WTC11 (cell line): ENCODE measurements around the gene C20orf144. TPM values are rescaled to one million over a fixed set of nuclear protein-coding genes. Genes with fewer than 3 reads are reported as not detected.

Experiments used
- ATAC-seq: fragments of 200-7000 bp; cut with Tn5 transposase; 2 replicates; pipeline ENCODE4 v1.10.0; 2021; ENCODE audit warnings: mild to moderate bottlenecking, moderate library complexity
- CTCF ChIA-PET: fragments of 300-600 bp; sonication (Branson Sonifier 250); formaldehyde crosslinking; loops from one replicate; lab custom pipeline; 2021; ENCODE audit warnings: antibody characterized with exemption; lab: Charles Lee
- POLR2A ChIA-PET: fragments of 350-600 bp; sonication (Branson Sonifier 250); formaldehyde crosslinking; loops from one replicate; lab custom pipeline; 2021; ENCODE audit warnings: antibody characterized with exemption; lab: Charles Lee
- DNase-seq: peaks from one replicate; pipeline ENCODE4 v3.0.0; 2021; ENCODE audit warnings: low spot score
- H3K27ac Mint-ChIP-seq: 2 replicates; pipeline ENCODE4 v1.8.0; 2021; ENCODE audit warnings: mixed read lengths
- H3K27me3 Mint-ChIP-seq: 2 replicates; pipeline ENCODE4 v1.8.0; 2021; ENCODE audit warnings: low read depth, mild to moderate bottlenecking, moderate library complexity, mixed read lengths
- H3K36me3 Mint-ChIP-seq: 2 replicates; pipeline ENCODE4 v1.8.0; 2021; ENCODE audit warnings: mixed read lengths
- H3K4me1 Mint-ChIP-seq: 2 replicates; pipeline ENCODE4 v1.8.0; 2022; ENCODE audit warnings: mixed read lengths
- H3K4me3 Mint-ChIP-seq: 2 replicates; pipeline ENCODE4 v1.8.0; 2021; ENCODE audit warnings: mild to moderate bottlenecking, moderate library complexity, mixed read lengths
- H3K9me3 Mint-ChIP-seq: 2 replicates; pipeline ENCODE4 v1.8.0; 2021; ENCODE audit warnings: mixed read lengths
- AFF4 ChIP-seq: sonication (generic); formaldehyde crosslinking; IDR thresholded peaks from 2 replicates; pipeline ENCODE4 v1.8.1; 2023; ENCODE audit warnings: mild to moderate bottlenecking, missing genetic modification reagents, borderline replicate concordance
- ATF1 ChIP-seq: sonication (generic); formaldehyde crosslinking; IDR thresholded peaks from 2 replicates; pipeline ENCODE4 v1.8.1; 2023; ENCODE audit warnings: mild to moderate bottlenecking, moderate library complexity, missing genetic modification reagents
- ELF4 ChIP-seq: sonication (generic); formaldehyde crosslinking; IDR thresholded peaks from 2 replicates; pipeline ENCODE4 v1.8.1; 2022; ENCODE audit warnings: low read depth, mild to moderate bottlenecking, moderate library complexity, missing genetic modification reagents
- FOXJ3 ChIP-seq: sonication (generic); formaldehyde crosslinking; IDR thresholded peaks from 2 replicates; pipeline ENCODE4 v1.9.0; 2021; ENCODE audit warnings: missing genetic modification reagents, mild to moderate bottlenecking, borderline replicate concordance
- FOXK1 ChIP-seq: sonication (generic); formaldehyde crosslinking; IDR thresholded peaks from 2 replicates; pipeline ENCODE4 v1.8.0; 2022; ENCODE audit warnings: mild to moderate bottlenecking, moderate library complexity, missing genetic modification reagents
- GABPB1 ChIP-seq: sonication (generic); formaldehyde crosslinking; IDR thresholded peaks from 2 replicates; pipeline ENCODE4 v1.8.1; 2023; ENCODE audit warnings: mild to moderate bottlenecking, missing genetic modification reagents
- HMGXB4 ChIP-seq: sonication (generic); formaldehyde crosslinking; IDR thresholded peaks from 2 replicates; pipeline ENCODE4 v1.8.1; 2023; ENCODE audit warnings: mild to moderate bottlenecking, moderate library complexity, missing genetic modification reagents
- MYBL2 ChIP-seq: sonication (generic); formaldehyde crosslinking; IDR thresholded peaks from 2 replicates; pipeline ENCODE4 v1.8.1; 2023; ENCODE audit warnings: mild to moderate bottlenecking, moderate library complexity, missing genetic modification reagents
- NFATC4 ChIP-seq: fragments of 250-450 bp; sonication (Bioruptor Pico); IDR thresholded peaks from 2 replicates; pipeline ENCODE4 v1.9.0; 2021; ENCODE audit warnings: mild to moderate bottlenecking
- NFE2L1 ChIP-seq: sonication (generic); formaldehyde crosslinking; IDR thresholded peaks from 2 replicates; pipeline ENCODE4 v1.8.1; 2023; ENCODE audit warnings: missing genetic modification reagents
- PRRX2 ChIP-seq: fragments of 250-450 bp; sonication (Bioruptor Pico); IDR thresholded peaks from 2 replicates; pipeline ENCODE4 v1.8.0; 2021; ENCODE audit warnings: mild to moderate bottlenecking
- RELA ChIP-seq: sonication (generic); formaldehyde crosslinking; IDR thresholded peaks from 2 replicates; pipeline ENCODE4 v1.8.1; 2022; ENCODE audit warnings: missing genetic modification reagents, mild to moderate bottlenecking, borderline replicate concordance
- SOX15 ChIP-seq: fragments of 250-450 bp; sonication (Bioruptor Pico); IDR thresholded peaks from 2 replicates; pipeline ENCODE4 v1.9.0; 2021; ENCODE audit warnings: mild to moderate bottlenecking
- ZNF219 ChIP-seq: sonication (generic); formaldehyde crosslinking; IDR thresholded peaks from 2 replicates; pipeline ENCODE4 v1.8.0; 2023; ENCODE audit warnings: missing genetic modification reagents, mild to moderate bottlenecking, borderline replicate concordance
- ZNF232 ChIP-seq: sonication (generic); formaldehyde crosslinking; IDR thresholded peaks from 2 replicates; pipeline ENCODE4 v1.8.0; 2022; ENCODE audit warnings: mild to moderate bottlenecking, missing genetic modification reagents
- ZNF423 ChIP-seq: fragments of 250-450 bp; sonication (Bioruptor Pico); IDR thresholded peaks from 2 replicates; pipeline ENCODE4 v2.1.2; 2022; ENCODE audit warnings: mild to moderate bottlenecking, moderate library complexity
- total RNA-seq: library from RNA; stranded (reverse); gene quantifications from 3 replicates; pipeline ENCODE4 v1.2.3, GENCODE V29; 2021
- TF ChIP-seq, protein P1 (sequence below): fragments of 250-450 bp; sonication (Bioruptor Pico); IDR thresholded peaks from 2 replicates; pipeline ENCODE4 v1.9.0; 2021; ENCODE audit warnings: mild to moderate bottlenecking

Gene C20orf144
- total RNA-seq, 1 experiment from 2014 or later = 0.09 TPM

GRCh38 chr20:33656010-33656782 lies 5.9 kb upstream of the C20orf144 start (continued):
- TF ChIP-seq HMGXB4 (CRISPR knock-in tag) (no peak), ZNF232 (CRISPR knock-in tag) (no peak), NFATC4 (CRISPR knock-in tag) (no peak), ELF4 (CRISPR knock-in tag) (no peak), FOXJ3 (CRISPR knock-in tag) (no peak), MYBL2 (CRISPR knock-in tag) (no peak), AFF4 (CRISPR knock-in tag) (no peak), ZNF219 (CRISPR knock-in tag) (no peak), ATF1 (CRISPR knock-in tag) (no peak), PRRX2 (no peak)

DNA sequence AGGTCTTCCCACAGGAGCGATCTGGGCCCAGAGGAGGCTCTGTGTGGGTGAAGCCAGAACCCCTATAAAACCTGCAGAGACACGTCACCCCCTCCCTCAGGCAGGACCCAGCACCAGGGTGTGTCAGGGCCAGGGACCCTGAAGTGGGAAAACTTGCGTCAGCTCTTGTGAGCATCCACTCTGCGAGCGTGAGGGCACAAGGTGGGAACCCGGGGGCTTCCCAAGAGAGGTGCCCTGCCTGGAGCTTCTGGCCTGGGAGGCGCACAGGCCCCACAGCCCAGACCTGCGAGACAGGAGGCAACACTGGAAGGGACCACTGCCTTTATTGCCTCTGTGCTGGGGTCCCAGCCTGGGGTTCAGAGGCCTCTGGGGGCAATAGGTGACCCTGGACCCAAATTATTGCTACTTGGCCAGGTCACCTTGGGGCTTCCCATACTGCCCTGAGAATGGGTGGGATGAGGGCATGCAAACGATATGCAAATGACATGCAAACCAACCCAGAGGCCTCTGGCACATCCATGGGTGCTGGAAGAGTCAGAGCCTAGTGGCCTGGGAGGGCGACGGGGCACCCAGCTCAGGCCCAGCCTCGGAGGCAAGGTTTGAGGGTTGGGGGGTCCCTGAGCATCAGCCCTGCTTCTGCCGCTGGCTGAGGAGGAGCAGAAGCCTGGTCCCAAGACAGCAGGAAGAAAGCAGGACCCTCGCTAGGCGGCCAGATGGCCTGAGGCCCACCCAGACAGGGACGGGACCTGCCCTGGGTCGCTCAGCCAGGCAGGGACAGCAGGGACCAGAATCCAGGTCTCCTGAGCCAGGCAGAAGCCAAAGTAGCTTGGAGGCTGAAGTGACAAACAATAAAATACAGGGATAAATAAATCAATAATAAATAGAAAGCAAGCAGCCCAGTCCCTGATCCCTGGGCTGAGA lies 5.1 kb upstream of the C20orf144 start:
- CTCF ChIA-PET = interaction anchor here (0.7 to 6.9 kb wide), 2 partner anchors 9 to 107 kb away, joined by 3 to 134 read pairs; partner anchors contain the start of genes ACTL10 and C20orf144
- Mint-ChIP-seq H3K4me3 (no peak overlapping the region), H3K4me1 (peaks cover 23% of the 10 kb centered on the region), H3K9me3 (no peaks in the 10 kb centered on the region), H3K27me3 (peaks cover 1% of the 10 kb centered on the region; the same call in 1 of the 2 replicates), H3K36me3 (peaks cover 6% of the 10 kb centered on the region), H3K27ac (no peak overlapping the region)
- no peak for DNase-seq
- ATAC-seq = no peak
- POLR2A ChIA-PET = interaction anchor here (4.6 kb wide), 1 partner anchor 10 kb away, joined by 24 read pairs; the partner anchor contains the start of gene ACTL10
- TF ChIP-seq GABPB1 (CRISPR knock-in tag) (no peak), ZNF219 (CRISPR knock-in tag) (no peak), FOXK1 (no peak), ZNF423 (no peak), NFE2L1 (CRISPR knock-in tag) (no peak), ELF4 (CRISPR knock-in tag) (no peak), RELA (no peak), ZNF232 (CRISPR knock-in tag) (no peak), SOX15 (no peak)
- TF ChIP-seq, protein P1, sequence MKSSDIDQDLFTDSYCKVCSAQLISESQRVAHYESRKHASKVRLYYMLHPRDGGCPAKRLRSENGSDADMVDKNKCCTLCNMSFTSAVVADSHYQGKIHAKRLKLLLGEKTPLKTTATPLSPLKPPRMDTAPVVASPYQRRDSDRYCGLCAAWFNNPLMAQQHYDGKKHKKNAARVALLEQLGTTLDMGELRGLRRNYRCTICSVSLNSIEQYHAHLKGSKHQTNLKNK = no peak
